ENCODE data around the gene GADL1.

DNA sequence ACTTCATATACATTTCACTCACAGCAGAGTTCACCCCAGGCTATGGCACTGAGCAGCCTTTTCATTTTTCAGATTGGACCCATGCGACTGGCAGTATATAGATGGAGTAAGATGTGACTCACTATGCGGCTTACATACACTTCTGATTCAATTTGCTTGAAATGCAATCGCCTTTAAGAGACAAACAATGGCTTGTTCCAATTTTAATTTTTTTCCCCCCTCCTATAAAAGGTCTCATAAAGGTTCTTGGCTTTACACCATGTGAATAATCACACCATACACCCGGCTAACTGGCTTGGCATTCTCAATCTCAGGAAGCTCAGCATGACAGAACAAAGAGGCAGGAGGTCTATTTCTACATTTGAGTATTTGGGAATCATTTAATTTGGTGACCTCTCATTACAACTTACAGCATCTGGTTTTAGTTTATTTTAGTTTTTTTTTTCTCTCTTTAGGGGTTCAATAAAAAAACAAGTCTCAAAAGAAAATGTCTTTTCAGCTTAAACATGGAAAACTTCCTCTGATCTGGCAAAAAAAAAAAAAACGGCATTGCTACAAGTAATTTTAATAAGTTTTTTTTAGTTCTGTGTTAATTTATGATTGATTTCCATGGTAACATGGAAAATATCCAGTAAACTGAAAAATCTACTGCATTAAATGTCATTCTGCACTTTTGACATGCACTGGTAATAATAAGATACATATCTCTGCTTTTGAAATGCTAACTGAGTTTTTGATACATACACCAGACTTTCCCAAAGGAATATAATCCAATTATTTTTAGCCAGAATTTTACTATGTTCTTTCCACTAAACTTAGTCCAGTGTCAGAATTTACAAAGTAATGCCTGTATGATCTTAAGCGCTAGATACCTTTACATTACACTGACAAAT, 38.8 kb downstream of the GADL1 start:
- TF ChIP-seq, protein P1, sequence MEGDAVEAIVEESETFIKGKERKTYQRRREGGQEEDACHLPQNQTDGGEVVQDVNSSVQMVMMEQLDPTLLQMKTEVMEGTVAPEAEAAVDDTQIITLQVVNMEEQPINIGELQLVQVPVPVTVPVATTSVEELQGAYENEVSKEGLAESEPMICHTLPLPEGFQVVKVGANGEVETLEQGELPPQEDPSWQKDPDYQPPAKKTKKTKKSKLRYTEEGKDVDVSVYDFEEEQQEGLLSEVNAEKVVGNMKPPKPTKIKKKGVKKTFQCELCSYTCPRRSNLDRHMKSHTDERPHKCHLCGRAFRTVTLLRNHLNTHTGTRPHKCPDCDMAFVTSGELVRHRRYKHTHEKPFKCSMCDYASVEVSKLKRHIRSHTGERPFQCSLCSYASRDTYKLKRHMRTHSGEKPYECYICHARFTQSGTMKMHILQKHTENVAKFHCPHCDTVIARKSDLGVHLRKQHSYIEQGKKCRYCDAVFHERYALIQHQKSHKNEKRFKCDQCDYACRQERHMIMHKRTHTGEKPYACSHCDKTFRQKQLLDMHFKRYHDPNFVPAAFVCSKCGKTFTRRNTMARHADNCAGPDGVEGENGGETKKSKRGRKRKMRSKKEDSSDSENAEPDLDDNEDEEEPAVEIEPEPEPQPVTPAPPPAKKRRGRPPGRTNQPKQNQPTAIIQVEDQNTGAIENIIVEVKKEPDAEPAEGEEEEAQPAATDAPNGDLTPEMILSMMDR (IDR thresholded peaks at IDR 0.05; ENCODE audit: insufficient read depth, low read length) = no peak
- TF ChIP-seq GABPA (IDR thresholded peaks at IDR 0.05; ENCODE audit: low read depth) (no peak), POLR2AphosphoS5 (IDR thresholded peaks at IDR 0.05; ENCODE audit: low read depth) (no peak), REST (IDR thresholded peaks at IDR 0.05; ENCODE audit: insufficient replicate concordance, low read depth) (no peak), SPI1 (IDR thresholded peaks at IDR 0.05; ENCODE audit: borderline replicate concordance, low read depth) (no peak)

All from HL-60 (cell line).